Muscle of leg (tissue), 16 donors: ENCODE measurements around the gene OR2T11. TPM values are rescaled to one million over a fixed set of nuclear protein-coding genes. Genes with fewer than 3 reads are reported as not detected.
"Not testable (repeated sequence)": the region's sequence is repeated elsewhere in the genome, so short reads cannot be mapped to it uniquely, and the experiment has no call there.

Source experiments
- DNase-seq: peaks from one replicate; pipeline ENCODE4 v3.0.0; 2013
- H3K27ac ChIP-seq: one replicate; pipeline ENCODE4 v1.5.1; 2013; ENCODE audit warnings: mild to moderate bottlenecking, low read length, control low read depth
- H3K27me3 ChIP-seq: one replicate; pipeline ENCODE4 v1.6.1; 2013; ENCODE audit warnings: low read length; ENCODE audit not compliant: control insufficient read depth, insufficient read depth
- H3K36me3 ChIP-seq: one replicate; pipeline ENCODE4 v1.6.1; 2013; ENCODE audit warnings: low read length; ENCODE audit not compliant: control insufficient read depth, insufficient read depth
- H3K4me1 ChIP-seq: one replicate; pipeline ENCODE4 v1.6.1; 2013; ENCODE audit warnings: low read length; ENCODE audit not compliant: control insufficient read depth, insufficient read depth
- H3K4me3 ChIP-seq: one replicate; pipeline ENCODE4 v1.5.1; 2013; ENCODE audit warnings: low read length, control low read depth
- H3K9me3 ChIP-seq: replicated peaks from 2 replicates; pipeline ENCODE4 v1.6.1; 2013; ENCODE audit warnings: low read depth, low read length; ENCODE audit not compliant: control insufficient read depth
- WGBS: methylation state at CpG from one replicate; pipeline ENCODE4 v1.1.5; 2013; ENCODE audit warnings: missing lambda C conversion rate; ENCODE audit not compliant: insufficient coverage; 5-methylcytosine and 5-hydroxymethylcytosine counted together
- long read RNA-seq, 11 donors: transcript quantifications; one replicate each; lab custom pipeline, GENCODE V29; 2026
- polyA plus RNA-seq, 8 donors: library from polyadenylated mRNA; unstranded; fragments of 120-200 nt; gene quantifications; one replicate each; pipeline versions ENCODE4 v1.2.1 to v1.2.3, GENCODE V29; 2013; ENCODE audit warnings: inconsistent platforms in 1 of 8, low replicate concordance in 1 of 8; ENCODE audit not compliant: insufficient read length in 8 of 8, insufficient read depth in 1 of 8
- total RNA-seq: library from RNA; stranded (reverse); fragments of 120-200 nt; gene quantifications from one replicate; pipeline ENCODE4 v1.2.4, GENCODE V29; 2013

The OR2T11 gene, protein sequence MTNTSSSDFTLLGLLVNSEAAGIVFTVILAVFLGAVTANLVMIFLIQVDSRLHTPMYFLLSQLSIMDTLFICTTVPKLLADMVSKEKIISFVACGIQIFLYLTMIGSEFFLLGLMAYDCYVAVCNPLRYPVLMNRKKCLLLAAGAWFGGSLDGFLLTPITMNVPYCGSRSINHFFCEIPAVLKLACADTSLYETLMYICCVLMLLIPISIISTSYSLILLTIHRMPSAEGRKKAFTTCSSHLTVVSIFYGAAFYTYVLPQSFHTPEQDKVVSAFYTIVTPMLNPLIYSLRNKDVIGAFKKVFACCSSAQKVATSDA
- total RNA-seq (not detected), polyA plus RNA-seq (not detected)
- long read RNA-seq, donor 1, result 0 reads
- long read RNA-seq, donor 2, result 0 reads
- long read RNA-seq, donor 3, result 0 reads
- long read RNA-seq, donor 4, result 0 reads
- long read RNA-seq, donor 5, result 0 reads
- long read RNA-seq, donor 6, result 0 reads
- long read RNA-seq, donor 7, result 0 reads
- long read RNA-seq, donor 8, result 0 reads
- long read RNA-seq, donor 9, result 0 reads
- long read RNA-seq, donor 10, result 0 reads
- long read RNA-seq, donor 11, result 0 reads

DNA sequence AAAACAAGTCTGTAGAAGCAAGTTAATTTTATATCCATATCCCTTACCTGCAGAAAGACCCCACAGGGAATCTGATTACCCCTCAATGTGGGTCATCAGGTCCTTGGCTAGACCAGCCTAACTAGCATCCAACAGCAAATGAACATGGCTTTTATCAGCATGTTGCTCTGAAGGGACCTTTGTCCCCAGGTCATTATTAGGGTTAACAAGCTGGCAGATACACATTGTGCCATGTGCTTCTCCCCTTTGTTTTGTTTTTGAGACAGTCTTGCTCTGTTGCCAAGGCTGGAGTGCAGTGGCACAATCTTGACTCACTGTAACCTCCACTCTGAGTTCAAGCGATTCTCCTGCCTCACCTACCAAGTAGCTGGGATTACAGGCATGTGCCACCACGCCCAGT is at the start of gene OR2T11:
Gene OR2T11, minus strand, starts transcription at position 101 of the 400 bp plus-strand sequence. CDS start 7,963 bp downstream, outside the sequence.
- not testable (repeated sequence) for H3K27ac ChIP-seq, H3K27me3 ChIP-seq, DNase-seq, H3K36me3 ChIP-seq, H3K4me1 ChIP-seq, H3K9me3 ChIP-seq, H3K4me3 ChIP-seq
- no CpG with 5 or more reads among the region's 2 CpGs for WGBS

- Histone ChIP-seq H3K27ac (no peak overlapping the region), H3K4me1 (no peaks in the 10 kb centered on the region), H3K9me3 (peaks cover 9% of the 10 kb centered on the region), H3K27me3 (no peaks in the 10 kb centered on the region), H3K36me3 (no peaks in the 10 kb centered on the region), H3K4me3 (no peak overlapping the region)
- WGBS, result 88% methylated on average over 8 of the region's 8 CpGs
- no peak for DNase-seq
These were observed 46.8 kb upstream of the OR2T11 start for GRCh38 chr1:248681651-248682050.

DNA sequence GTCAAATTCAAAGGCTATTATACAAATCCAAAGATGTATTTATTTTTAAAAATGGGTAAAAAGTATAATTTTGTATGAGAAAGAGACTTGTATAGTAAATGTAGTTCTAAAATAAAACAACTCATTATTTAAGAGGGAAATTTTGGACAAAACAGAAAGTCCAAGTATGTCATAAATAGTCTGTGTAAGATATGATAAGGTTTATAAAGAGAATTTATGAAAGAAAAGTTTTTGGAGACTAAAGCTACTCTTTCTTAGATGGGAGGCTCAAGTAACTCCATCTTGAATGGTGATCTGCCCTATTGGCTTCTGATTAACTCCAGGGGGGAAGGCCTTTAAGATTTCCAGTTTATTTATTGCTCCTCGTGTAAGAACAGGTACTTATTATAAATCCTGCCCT is 35.1 kb upstream of the OR2T11 start:
- WGBS, result no CpG with 5 or more reads among the region's 1 CpG
- peaks cover 28% of the 10 kb centered on the region for H3K9me3 ChIP-seq

DNA sequence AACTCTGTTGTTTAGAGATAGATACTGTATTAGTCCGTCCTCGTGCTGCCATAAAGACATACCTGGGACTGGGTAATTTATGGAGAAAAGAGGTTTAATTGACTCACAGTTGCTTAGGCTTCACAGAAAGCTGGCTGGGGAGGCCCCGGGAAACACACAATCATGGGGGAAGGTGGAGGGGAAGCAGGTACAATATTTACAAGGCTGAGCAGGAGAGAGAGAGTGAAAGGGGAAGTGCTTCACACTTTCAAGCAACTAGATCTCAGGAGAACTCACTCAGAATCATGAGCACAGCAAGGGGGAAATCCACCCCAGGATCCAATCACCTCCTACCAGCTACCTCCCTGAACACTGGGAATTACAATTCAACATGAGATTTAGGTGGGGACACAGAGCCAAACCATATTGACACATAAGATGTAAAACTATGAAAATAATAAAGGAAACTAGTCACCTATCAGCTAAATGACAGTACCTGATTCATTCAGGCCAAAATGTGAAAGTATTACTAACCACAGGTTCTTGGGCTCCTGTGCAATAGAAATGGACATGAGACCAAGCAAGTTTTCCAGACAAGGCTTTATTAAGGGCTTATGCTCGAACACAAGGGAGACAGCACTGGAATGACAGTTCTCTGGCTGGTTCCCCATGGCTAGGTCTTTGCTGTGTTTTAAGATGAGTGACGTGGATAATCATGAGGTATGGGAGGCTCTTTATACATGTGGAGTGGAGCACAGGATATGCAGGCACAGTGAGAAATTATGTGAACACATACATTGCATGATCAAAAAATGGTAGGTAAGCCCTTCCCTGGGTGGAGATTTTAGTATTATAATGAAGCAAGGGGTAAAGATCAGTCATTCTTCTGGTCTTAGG is 28.8 kb upstream of the OR2T11 start:
- WGBS, result 78% methylated on average over 2 of the region's 5 CpGs
- DNase-seq, H3K27ac ChIP-seq, H3K27me3 ChIP-seq, H3K9me3 ChIP-seq, H3K36me3 ChIP-seq, H3K4me1 ChIP-seq, H3K4me3 ChIP-seq: not testable (repeated sequence)

More for the DNA sequence above, 35.1 kb upstream of the OR2T11 start:
- Histone ChIP-seq H3K4me3 (no peak overlapping the region), H3K27me3 (no peaks in the 10 kb centered on the region), H3K27ac (no peak overlapping the region), H3K4me1 (no peaks in the 10 kb centered on the region), H3K36me3 (no peaks in the 10 kb centered on the region)
- DNase-seq, result no peak

DNA sequence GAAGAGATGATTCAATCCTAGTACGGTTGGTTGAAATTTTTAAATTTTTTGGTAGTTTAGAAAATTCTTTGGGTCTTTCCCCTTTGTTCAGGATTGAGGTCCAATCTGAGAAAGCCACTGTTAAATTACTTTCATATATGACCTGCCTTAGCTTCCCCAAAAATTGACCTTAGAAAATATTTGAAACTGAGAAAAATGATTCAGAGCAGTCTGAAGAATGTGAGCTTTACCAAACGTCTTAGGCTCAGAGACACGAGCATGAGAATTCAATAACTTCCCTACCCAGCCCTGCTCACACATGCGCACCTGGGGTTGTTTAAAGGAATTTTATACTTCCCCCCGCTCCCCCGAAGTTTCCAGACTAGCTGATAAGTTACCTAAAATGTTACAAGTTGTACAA is 21.9 kb upstream of the OR2T11 start:
- no CpG with 5 or more reads among the region's 6 CpGs for WGBS
- H3K27ac ChIP-seq, H3K27me3 ChIP-seq, H3K36me3 ChIP-seq, H3K4me1 ChIP-seq, H3K9me3 ChIP-seq, H3K4me3 ChIP-seq, DNase-seq: not testable (repeated sequence)

GRCh38 chr1:248655354-248655753 is 20.5 kb upstream of the OR2T11 start, which contains the start of gene OR2T27:
OR2T27 (minus strand) TSS chr1:248655528; CDS start chr1:248650884, 4,644 bp downstream.
- not testable (repeated sequence) for H3K4me1 ChIP-seq, H3K4me3 ChIP-seq, DNase-seq, H3K27me3 ChIP-seq, H3K36me3 ChIP-seq, H3K27ac ChIP-seq, H3K9me3 ChIP-seq
- no CpG with 5 or more reads among the region's 3 CpGs for WGBS

GRCh38 chr1:248648770-248649536 is 14.1 kb upstream of the OR2T11 start:
- no CpG with 5 or more reads among the region's 1 CpG for WGBS
- not testable (repeated sequence) for H3K4me3 ChIP-seq, H3K27ac ChIP-seq, H3K27me3 ChIP-seq, H3K4me1 ChIP-seq, DNase-seq, H3K9me3 ChIP-seq, H3K36me3 ChIP-seq

DNA sequence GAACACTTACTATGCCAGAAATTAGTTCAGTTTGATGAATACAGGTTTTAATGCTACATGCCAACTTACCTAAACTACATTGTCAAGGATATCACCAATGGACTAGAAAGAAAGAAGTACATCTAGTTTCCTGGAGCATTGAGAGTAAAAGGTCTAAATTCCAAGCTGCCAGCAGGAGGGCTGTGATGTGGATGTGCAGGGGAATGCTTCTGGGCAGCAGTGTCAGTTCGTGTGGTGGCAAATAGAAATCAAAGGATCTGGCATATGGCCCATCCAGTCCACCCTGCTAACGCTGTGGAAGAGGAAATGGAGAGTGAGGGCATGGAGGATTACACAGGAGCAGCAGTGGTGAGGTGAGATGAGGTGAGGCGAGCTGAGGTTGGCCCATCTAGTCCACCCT is 10.3 kb upstream of the OR2T11 start, which contains the start of gene OR2T35:
Gene OR2T35, minus strand, starts transcription at position 101 of the 400 bp plus-strand sequence. CDS start 6,020 bp downstream, outside the sequence.
- H3K4me1 ChIP-seq, H3K27ac ChIP-seq: not testable (repeated sequence)
- WGBS, result 70% methylated on average over 2 of the region's 3 CpGs

GRCh38 chr1:248642971-248643651 is 8.2 kb upstream of the OR2T11 start:
- H3K9me3 ChIP-seq, H3K4me1 ChIP-seq, H3K36me3 ChIP-seq, H3K27me3 ChIP-seq, H3K4me3 ChIP-seq, H3K27ac ChIP-seq, DNase-seq: not testable (repeated sequence)
- WGBS, result no CpG with 5 or more reads among the region's 4 CpGs

More for the DNA sequence above, 10.3 kb upstream of the OR2T11 start, which contains the start of gene OR2T35:
- not testable (repeated sequence) for H3K4me3 ChIP-seq, H3K27me3 ChIP-seq, H3K9me3 ChIP-seq, DNase-seq, H3K36me3 ChIP-seq
